Activated CD4-positive, alpha-beta T cell treated with anti-CD3 and anti-CD28 coated beads, Interleukin-2, amount 50 U/mL, for 1 hour (primary cell): ENCODE results near the gene STX18.
A peak's percentile ranks its signal among the peaks of the same experiment; 100 is the strongest.
"Not testable (repeated sequence)": the region's sequence is repeated elsewhere in the genome, so short reads cannot be mapped to it uniquely, and the experiment has no call there.

Experiments
- DNase-seq: peaks from one replicate; pipeline ENCODE4 v3.0.0-alpha.2; 2020

The STX18 gene

DNA sequence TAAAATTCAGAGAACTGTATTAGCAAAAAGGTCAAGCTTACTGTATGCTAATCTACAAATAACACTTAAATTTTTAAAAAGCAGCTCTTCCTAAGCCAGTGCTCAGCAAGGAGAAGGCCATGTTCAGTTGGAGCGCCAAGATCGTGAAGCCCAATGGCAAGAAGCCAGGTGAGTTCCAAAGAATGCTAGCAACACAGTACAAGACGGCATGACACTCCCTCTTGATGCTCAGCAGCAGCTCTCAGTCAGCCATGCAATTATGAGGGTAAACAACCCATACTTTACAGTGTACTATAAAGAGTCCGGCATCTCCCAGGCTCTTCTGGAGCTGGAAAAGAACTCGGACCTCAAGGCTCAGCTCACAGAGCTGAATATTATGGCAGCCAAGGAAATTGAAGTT lies 34.9 kb downstream of the STX18 start:
- no peak for DNase-seq

DNA sequence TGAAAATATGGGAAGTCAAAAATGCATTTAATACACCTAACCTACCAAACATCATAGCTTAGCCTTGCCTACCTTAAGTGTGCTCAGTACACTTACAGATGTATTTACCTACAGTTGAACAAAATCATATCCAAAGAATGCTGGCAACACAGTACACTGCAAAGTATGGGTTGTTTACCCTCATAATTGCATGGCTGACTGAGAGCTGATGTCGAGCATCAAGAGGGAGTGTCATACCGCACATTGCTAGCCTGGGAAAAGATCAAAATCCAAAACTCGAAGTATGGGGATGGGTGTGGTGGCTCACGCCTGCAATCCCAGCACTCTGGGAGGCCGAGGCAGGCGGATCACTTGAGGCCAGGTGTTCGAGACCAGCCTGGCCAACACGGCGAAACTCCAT lies 36.6 kb downstream of the STX18 start:
- not testable (repeated sequence) for DNase-seq

DNA sequence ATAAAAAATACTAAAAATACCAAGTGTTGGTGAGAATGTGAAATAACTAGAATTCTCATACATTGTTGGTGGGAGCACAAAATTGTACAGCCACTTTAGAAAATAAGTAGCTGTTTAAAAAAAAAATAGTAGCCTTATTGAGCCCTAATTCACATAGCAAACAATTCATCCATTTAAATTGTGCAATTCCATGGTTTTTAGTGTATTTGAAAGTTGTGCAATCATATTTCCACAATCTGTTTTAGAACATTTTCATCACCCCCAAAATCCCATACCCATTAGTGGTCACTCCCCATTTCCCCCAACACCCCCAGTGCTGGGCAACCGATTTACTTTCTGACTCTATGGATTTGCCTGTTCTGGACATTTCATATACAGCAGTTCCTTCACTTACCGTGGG lies 37.1 kb downstream of the STX18 start:
- no peak for DNase-seq

DNA sequence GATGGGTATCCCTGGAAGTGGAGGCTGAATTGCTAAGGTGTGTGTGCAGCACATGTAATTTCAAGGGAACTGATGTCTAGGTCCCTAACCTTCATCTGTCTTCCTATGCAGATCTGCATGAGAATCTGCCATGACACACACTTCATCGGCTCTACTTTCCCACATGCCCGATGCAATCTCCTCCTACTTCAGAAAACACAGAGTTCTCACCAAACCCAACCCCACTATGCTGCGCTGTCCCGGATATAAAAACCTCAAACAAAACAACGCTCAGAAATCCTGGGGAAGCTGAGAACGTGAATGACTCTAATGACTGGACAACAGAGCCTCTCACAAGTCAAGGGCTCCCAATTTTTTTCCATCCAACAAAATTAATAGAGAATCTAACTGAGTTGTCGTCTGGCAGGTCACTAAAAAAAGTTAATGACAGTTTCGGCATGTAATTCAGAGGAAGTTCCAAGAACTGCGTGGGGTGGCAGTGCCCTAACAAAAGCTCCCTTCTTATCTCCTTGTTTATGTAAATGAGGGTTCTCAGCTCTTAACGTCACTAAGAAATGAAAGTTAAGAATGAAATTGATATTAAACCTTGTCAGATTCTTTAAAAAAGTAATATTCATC lies 39.0 kb downstream of the STX18 start:
- DNase-seq = no peak

DNA sequence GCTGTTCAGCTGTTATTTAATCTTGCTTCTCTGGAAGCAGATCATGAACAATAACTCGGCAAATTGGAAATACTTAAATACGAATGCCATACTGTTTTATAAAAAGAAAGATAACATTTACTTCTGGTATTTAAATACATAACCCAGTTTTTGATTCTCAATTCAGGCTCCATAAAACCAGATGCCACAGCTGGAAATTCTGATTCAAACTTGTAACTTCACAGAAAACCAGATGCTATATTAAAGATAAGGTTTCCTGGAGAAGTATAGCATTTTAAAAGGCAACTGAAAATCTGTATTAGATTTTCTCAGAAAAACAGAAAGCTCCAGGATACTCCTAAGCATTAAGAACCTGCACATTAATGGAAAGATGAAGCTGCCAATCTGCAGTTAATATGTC lies 40.2 kb downstream of the STX18 start:
- no peak for DNase-seq

DNA sequence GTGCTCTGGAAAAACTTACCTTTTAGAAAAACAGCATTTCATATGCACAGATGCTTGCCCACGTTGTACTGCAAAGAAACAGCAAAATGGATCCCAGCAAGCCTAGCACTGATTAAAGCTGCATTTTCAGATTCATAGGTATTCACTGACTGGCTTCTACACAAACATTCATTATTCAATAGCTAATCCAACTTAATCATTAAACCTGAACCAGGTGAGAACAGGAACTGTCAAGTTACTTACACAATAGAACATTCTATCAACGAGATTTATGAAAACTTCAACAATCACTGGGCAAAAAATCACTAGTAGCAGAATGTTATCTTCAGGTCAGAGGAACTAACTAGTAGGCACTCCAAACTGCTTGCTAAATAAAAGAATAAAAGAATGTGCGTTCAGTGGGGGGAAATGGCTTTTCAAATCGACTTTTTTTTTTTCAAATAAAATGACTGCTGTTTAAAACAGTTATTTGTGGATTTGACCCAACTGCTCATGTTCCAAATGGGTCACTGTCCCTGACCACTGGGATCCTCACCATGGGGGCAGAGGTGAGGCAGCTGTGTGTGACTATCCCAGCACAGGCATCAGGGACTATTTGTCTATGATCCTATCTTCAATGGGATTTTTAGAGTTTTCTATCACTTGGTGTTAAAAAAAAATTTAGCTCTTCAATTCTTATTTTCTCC lies 42.3 kb downstream of the STX18 start:
- DNase-seq = no peak

DNA sequence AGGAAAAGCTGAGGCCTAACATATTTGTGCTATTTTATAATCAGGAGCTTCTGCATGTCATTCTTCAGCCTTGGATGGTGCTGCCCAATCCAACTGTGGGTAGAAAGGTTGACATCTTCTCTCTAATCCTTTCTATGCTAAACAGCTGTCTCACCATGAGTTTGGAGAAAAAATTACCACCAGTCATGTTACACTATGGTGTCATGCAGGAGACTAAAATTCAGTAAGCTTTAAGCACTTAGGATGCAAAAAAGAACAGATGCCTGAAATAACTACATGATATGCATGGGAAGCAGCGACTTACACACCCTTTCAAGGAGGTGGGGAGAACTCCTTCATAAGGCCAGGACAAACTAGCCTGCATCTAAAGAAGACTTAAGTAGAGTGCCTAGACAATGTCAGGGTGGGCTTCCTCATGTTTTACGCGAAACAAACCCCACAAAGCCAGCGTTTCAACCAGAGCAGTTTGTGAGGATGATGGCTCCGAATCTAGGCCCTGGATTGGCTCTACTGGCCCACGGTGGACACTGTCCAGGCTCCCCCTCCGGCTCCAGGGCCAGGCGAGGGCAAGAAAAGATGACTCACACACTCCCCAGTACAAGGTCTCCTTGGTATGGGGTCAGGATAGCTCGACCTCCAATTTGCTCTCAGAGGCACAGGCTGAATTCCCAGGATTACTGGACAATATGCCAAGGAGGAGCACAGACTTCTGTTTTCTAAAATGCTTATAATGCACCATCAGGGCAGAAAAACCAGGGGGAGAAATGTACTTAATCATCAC lies 45.1 kb downstream of the STX18 start:
- no peak for DNase-seq

DNA sequence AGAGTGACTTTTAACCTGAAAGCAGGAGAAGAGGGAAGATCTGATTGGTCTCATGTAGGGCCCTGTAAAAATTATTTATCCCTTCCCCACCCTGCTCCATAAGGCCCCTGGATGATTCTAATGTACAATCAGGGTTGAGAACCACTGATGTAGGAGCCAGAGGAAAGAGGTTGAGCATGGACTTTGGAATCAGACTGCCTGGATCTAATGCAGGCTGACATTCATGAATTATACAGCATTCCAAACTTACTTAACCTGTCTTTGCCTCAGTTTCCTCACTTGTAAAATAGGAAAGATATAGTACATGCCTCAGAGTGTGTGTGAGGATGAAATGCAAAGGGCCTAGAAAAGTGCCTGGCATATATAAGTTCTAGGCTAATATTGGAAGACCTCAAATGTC lies 47.0 kb downstream of the STX18 start:
- no peak for DNase-seq

DNA sequence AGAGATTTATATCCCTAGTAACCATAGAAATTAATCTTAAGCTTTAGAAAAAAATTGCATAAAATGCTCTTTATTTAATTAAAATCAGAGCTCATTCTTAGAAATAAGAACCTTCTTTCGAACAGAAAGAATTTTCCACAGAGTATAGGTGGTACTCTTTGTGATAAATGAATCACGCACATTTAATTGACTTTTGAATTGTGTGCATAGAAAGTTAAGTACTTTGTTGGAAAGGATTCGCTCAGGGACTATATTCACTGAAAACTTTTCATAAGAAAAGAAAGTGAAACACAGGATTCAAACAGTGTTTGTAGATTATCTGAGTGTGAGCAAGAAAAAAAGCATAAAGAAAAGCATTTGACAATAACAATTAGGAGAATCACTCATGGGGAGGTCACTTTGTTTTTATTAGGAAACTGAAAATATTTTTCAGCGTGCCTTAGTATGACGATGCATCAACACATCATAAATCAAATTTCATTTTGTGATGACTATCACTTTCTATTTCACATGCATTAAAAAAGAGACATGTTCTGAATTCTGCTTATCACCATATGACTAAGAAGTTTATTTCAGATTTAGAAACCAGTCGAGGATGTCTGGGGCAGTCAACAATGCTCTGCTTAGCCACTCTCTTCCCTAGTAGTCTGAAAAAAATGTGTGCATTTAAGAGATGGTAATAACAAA lies 49.5 kb downstream of the STX18 start:
- DNase-seq = no peak

DNA sequence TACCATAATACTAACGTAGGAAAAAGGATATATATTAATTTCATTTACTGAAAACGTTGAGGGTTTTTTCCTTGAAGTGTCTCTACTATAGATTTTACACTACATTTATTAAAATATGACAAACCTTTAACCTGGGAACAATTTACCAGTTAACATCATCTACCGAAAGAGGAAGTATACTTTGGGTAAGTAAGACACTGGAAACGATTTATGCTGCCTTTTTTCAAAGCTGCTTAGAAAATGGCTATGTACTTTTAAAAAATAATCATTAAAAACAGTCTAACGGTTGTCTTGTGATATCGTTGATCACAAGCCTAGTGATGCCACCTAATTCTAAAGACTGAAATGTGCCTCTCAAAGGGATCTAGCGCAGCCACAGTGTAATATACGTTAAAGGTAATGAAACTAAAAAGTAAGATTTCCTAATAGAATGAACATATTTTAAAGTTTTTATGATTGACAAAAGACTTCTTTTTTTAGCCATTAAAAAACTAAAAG lies 50.4 kb downstream of the STX18 start:
- no peak for DNase-seq

DNA sequence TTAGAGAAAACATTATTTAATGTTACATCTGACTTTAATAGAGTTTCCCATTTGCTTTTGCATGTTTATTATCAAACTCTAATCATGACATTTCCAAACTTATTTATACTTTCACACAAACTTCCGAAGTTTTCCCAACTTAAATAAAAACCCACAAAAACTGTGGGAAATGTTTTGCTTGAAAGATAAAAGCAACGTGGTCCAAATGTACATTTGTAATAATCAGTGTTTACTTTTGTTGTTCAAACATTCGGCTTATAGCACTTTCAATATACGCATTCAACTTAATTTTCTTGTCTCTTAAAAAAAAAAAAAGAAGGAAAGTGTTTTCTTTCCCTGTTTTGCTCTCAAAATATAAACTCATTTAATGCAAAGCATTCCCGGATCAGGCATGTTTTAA lies 51.0 kb downstream of the STX18 start:
- DNase-seq = no peak

DNA sequence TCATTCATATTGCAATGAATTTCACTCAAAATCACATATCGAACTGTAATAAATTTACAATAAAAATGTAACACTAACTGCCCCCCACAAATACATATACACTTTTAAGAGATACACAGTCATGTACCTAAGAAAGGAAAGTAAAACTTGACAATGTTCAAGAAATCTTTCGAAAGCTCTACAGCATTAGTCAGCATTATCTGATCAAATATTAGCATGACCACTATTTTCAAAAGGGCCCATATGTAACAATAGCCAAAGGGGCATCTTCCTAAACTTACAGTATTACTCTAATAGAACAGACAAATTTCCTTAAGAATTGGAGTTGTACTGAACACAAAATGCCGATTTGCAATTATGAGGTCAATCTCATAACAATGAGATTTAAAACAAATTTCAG lies 51.8 kb downstream of the STX18 start:
- DNase-seq = no peak

DNA sequence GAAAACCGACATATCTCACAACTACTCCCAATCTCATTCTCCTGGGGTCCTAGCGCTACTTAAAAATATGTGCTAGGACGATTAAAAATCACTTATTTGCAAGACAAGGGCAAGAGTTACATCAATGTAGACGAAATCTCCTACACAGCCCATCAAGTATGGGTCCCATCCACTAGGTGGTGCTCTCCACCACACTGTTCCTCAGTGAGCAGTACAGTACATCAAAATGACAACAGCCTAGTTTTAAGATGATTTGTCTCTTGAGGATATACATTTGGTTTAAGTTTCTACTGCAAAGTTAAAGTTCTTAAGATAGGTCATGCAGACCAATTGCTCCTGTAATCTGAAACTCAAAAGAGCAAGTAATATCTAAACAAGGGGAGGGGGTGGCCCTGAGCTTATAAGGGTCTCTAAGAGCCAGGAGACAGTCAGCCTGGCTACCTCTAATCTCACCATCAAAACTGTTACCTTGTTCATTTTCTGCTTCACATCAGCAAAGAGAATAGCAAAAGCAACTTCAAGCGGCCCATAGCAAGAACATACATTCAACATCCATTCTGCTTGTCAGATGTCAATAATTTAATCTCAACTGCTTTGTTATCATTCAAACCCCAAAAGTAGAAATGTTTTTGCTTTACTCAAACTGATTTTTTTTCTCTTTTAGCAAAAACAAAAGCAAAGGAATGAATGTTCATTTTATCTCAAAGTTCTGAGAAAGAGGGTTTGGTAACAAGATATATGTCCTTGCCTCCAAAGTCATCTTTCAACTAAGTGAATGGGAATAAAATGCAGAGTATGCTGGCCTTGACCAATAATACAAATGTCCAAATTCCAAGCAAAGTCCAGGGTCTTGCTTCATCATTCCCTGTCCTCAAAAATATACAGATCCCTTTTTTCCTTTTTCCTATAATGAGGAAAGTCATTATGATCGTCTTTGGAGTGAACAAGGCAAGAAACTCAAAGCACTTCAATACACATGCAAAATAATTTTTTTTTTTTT lies 53.1 kb downstream of the STX18 start:
- peak; percentile 68 for DNase-seq

DNA sequence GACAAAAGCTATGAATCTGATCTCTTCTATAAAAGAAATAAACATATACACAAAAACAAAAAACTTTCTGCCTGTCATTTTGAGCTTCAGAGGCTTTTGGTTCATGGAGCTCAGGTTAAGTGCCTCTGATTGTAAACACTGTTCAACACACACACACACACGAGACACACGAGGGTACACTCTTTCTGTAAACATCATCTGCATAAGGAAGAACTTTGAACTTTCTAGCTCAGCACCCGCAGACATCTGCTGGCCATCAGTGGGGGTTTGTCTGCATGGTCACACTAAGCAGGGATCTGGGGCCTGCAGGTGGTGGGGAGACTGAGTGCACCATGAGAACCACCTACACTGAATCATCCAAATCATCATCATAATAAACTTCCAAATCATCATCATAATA lies 54.9 kb downstream of the STX18 start:
- no peak for DNase-seq

DNA sequence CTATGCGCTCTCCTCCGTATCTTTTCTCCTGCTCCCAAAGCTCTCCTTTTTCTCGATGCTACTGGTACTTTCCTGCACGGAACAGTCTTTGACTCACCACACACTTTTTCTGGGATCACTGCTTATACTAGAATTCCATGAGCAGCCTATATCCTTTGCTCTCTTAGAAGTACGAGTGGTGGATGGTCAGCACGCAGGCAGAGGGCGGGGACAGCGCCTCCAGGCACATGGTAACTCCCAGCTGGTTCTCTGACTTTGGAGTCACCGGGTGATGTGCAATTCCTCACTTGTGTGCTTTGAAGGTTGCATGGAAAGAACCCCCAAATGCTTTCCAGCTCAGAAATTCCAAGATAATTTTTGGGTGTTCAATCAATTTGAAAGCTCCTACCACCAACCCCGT lies 56.0 kb downstream of the STX18 start:
- DNase-seq = no peak

DNA sequence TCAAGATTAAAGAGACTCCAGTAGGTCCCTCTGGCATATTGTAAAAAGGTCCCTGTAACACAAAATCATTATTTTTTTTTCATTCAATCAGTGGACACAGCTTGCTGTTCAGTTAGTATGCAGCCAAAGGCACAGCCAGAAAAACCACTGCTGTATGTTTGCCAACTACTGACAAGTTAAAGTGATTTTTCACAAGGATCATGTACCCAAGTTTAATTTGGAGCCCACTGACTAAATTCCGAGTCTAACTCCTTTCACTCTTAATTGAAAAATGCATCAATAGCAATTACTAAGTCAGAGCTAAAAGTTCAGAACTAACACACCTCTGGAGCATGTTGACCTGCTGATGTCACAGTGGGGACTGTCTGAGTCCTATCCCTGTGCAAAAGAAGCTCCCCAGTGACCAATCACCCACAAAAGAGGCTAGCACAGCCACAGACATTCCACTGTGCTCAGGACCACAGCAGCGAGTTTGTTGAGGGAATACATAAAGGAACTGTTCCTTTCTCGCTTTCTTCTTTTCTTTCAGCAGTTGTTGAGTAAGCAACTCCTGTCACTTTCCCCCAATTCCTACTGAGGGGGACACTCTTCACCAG lies 60.4 kb downstream of the STX18 start:
- no peak for DNase-seq

DNA sequence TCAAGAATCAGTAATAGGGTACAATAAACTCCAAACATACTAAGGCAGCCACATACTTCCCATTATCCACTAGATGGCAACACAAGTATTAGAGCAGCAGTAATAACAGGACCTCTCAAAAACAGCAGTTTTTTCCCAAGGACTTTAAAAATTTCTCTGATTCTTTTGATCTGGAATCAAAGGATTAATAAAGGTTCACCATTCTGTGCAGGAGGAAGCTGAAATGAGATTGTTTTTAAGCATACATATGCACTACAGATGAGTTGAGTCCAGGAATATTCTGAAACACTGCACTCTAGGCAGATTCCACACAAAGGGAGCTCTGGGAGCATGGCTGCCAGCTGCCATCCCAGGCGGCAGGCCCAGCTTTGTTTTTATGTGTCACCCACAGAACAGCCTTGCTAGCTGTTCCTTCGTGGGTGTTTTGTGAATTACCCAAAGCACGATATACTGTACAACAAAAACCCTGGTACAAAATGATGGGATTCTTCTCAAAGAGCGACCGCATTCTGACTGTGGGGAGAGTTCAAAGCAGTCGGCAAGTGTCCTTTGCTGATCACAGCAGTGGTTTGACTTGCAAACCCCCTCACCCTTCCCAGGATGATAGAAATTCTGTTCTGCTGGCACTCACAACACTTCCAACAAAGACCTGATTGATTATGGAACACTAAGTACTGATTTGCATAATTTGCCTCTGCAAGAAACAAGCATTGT lies 61.0 kb downstream of the STX18 start:
- DNase-seq = no peak

DNA sequence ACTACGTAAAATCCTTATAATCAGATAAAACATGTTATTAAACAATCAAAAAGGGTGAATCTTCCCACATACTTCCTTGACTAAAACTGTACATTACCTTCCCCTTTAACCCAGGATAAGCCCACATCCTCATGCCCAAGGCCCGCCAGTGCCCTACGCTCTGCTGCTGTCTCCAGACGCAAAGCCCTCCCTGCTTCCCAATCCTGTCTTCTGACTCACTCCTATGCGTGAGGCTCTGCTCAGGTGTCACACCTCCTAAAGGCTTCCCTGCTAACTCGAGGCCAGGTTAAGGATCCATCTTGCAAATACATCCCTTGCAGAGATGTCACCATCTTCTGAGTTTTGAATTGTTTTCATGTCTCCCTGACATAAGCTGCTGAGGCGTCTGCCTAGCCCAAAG lies 61.6 kb downstream of the STX18 start:
- DNase-seq = no peak

DNA sequence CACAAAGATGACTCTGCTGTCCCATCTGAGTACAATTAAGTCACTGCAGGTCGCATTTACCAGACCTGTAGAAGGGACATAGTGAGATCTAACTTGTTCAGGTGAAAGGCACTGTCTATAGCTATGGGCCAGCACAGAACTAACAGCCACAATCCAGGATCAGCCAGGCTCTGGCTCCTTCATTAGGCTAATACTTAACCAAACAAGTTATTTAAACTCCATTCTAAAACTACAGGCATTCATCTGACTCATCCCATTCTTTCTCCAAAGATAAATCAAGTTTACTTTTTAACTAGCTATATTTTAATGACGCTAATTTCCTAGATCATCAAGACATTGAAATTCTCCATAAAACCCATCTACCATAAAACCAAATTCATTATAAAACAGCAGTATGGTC lies 62.5 kb downstream of the STX18 start:
- no peak for DNase-seq

DNA sequence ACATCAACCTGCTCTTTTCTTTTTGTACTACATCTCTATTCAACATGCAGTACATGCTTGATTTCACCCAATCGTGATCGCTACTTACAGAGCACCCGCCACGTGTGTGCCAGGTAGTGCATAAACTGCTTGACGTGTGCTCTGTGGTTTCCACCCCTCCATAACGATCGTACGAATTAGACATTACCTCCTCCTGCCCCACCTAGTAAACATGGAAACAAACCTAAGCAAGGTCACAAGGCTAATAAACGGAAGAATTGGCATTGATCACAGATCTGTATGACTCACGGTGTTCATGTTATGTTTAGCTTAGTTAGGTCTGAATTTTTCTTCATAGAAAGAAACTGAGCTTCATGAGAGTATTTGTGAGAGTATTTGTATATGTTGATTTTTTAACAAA lies 64.1 kb downstream of the STX18 start:
- no peak for DNase-seq

DNA sequence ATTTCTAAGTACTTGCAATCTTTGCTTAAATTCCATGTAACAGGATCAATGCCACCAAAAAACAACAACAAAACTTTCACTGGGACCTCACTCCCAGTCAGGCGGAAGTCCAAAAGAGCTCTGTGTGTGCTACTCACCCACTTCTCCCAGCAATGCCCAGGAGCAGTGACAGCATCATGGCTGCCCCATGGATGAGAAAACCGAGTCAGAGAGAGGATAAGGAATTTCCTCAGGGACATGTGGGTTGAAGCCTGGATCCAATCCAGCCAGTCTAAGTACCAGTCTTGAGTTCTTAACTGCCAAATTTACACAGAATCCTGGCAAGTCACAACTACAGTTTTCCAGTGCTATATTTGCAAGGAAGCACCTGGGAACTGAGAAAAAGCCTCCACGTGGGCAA lies 64.5 kb downstream of the STX18 start:
- no peak for DNase-seq
